GM13976 (cell line): Measurements from ENCODE around the gene ILF3.

ENCODE experiments used
- DNase-seq: peaks from one replicate; pipeline ENCODE4 v3.0.0; 2012; ENCODE audit warnings: low spot score
- in situ Hi-C: fragments of 300-500 bp; cut with MboI; formaldehyde crosslinking; loops from one replicate; pipeline ENCODE4 v1.12.0; 2022; ENCODE audit warnings: low sequenced_read_pairs, mixed read lengths, inconsistent platforms; ENCODE audit not compliant: unreplicated experiment
- TF ChIP-seq, protein P1 (sequence below): IDR thresholded peaks from 2 replicates; pipeline ENCODE4 v1.5.1; 2012; ENCODE audit warnings: borderline replicate concordance, mild to moderate bottlenecking; ENCODE audit not compliant: insufficient read depth; ENCODE audit errors: extremely low read depth, missing control alignments, control extremely low read depth

The ILF3 gene

DNA sequence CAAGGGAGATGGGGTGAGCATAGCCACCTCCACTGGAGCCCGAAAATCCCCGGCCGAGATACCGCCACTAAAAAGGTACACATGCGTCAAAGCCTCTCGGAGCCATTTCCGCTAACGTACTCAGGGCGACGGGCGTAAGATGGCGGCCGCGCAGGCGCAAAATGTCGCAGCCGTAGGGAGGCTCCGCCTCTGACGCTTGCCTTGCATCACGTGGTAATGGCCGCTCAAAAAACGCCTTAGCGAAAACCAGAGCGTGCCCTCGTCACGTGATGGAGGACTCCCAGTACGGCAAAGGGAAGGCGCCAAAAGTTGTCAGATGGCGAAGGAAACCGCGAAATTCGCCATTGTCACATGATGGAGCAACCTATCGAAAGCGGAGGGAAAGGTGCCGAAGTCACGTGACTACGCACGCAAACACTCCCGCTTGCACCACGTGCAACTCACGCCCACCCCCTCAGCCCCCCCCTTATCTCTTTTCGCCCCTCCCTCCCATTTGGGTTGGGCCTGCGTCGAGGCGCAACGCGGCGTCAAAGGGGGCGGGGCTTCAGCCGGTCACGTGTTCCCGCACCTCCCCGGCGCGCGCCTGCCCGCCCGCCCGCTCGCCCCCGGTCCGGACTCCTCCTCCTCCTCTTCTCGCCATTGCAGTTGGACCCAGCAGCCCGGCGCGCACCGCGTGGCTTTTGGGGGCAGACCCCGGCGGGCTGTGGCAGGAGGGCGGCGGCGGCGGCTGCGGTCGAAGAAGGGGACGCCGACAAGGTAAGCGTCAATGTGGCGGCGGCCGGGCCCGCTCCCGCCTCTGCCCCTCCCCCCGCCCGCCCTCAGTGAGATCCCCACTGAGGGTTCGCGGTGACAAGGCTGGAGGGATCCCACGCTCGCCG is at the start of gene ILF3:
ILF3 (plus strand) TSS at position 615 of the 878 bp plus-strand sequence. CDS start 16,260 bp downstream, outside the sequence.
- DNase-seq = peak; percentile 98
- TF ChIP-seq, protein P1, sequence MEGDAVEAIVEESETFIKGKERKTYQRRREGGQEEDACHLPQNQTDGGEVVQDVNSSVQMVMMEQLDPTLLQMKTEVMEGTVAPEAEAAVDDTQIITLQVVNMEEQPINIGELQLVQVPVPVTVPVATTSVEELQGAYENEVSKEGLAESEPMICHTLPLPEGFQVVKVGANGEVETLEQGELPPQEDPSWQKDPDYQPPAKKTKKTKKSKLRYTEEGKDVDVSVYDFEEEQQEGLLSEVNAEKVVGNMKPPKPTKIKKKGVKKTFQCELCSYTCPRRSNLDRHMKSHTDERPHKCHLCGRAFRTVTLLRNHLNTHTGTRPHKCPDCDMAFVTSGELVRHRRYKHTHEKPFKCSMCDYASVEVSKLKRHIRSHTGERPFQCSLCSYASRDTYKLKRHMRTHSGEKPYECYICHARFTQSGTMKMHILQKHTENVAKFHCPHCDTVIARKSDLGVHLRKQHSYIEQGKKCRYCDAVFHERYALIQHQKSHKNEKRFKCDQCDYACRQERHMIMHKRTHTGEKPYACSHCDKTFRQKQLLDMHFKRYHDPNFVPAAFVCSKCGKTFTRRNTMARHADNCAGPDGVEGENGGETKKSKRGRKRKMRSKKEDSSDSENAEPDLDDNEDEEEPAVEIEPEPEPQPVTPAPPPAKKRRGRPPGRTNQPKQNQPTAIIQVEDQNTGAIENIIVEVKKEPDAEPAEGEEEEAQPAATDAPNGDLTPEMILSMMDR = no peak
- in situ Hi-C loops = no loop called here

DNA sequence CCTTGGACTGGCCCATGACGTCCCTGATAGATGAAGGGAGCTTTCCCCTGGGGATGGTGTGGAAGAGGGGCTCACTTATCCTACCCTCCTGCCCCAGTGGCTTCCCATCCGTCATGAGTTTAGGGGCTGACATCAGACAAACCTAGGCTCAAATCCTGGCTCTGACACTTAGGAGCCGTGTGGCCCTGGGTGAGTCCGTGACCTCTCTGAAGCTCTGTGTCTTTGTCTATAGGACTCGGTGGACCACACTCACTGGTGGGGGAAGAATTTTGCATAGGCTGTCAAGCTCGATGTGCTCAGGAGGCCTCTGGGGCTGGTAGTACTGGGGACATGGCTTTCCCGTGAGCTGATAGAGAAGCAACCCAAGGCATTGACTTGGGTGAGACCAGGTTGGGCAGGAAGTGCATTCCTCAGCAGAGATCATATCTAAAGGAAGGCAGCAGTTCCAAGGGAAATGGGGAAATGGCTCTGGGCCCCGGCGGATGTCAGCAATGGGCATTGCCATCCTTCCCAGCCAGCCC is 49.6 kb upstream of the ILF3 start:
- peak; percentile 60 for DNase-seq
- in situ Hi-C loops = no loop called here

DNA sequence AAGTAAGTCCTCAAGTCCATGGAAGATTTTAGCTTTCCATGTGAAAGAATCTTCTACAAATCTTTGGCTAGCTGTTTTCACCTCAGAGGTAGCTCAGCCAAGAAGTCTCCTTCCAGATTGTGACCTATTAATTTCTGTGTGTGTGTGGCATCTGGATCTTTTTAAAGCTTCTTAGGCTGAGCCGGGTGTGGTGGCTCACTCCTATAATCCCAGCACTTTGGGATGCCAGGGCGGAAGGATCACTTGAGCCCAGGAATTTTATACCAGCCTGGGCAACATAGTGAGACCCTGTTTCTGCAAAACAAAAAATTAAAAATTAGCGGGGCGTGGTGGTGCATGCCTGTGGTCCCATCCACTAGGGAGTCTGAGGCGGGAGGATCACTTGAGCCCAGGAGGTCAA is 42.2 kb upstream of the ILF3 start:
- TF ChIP-seq, protein P1 = no peak
- no peak for DNase-seq
- in situ Hi-C loops = no loop called here

More for the DNA sequence above, 49.6 kb upstream of the ILF3 start:
- TF ChIP-seq, protein P1 = no peak

DNA sequence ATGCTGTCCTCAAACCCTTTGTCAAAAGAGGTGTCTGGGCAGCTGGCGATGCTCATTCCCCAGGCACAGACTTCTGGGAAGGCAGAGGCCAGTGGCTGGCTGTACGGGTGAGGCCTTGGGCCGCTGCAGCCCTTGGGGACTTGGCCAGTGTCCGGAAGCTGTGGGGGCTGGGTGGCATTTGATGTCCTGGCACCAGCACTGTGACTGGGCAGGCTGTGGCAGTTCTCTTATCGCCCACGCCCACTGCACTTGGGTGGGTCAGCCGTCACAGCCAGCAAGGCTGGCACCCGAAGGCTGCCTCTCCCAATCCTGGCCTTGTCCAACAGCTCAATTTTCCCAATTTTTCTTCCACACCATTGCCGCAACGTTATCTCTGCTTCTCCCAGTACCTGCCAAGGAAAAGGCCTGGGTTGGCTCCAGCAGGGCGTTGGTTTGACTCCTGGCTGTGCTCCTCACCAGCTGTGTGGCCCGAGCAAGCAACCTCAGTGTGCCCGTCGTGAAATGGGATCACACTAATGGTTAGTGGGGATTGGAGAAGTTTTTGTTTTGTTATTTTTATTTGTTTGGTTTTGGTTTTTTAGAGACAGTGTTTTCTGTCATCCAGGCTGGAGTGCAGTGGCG is 41.5 kb upstream of the ILF3 start:
- TF ChIP-seq, protein P1 = no peak

GRCh38 chr19:10615429-10616023 is 38.6 kb upstream of the ILF3 start:
- in situ Hi-C loops = no loop called here
- TF ChIP-seq, protein P1 = no peak
- DNase-seq = no peak

More for the DNA sequence above, 41.5 kb upstream of the ILF3 start:
- no peak for DNase-seq
- in situ Hi-C loops = no loop called here

DNA sequence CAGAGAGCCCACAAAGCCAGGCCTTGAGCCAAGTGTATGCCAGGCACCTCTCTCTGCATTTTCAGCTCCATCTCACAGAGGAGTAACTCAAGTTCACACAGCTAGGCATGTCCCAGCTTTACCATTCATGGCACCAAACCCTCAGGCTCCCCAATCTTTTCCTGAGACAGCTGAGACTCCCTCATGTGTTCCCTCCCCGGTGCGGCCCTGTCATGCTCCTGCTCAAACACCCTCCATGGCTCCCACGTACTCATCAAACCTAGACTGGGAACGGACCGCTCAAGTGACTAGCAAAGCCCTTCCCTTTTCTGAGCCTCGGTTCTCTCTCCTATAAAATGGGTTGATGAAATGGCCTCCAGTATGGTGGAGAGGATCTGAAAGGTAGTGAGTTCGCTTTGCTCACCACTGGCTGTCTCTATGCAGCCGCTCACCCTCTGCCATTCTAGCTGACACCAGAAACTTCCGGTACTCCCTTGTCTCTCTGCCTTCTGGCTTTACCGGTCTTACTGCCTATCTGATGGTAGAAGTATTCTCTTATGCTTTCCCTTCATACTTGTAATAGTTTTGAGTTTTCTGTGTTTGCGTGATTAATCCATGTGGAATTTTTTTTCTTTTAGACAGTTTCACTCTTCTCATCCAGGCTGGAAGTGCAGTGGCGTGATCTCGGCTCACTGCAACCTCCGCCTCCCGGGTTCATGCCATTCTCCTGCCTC is 36.6 kb upstream of the ILF3 start:
- TF ChIP-seq, protein P1 = no peak
- DNase-seq = no peak
- in situ Hi-C loops = no loop called here
